ENCODE measurements around the gene BAX.

DNA sequence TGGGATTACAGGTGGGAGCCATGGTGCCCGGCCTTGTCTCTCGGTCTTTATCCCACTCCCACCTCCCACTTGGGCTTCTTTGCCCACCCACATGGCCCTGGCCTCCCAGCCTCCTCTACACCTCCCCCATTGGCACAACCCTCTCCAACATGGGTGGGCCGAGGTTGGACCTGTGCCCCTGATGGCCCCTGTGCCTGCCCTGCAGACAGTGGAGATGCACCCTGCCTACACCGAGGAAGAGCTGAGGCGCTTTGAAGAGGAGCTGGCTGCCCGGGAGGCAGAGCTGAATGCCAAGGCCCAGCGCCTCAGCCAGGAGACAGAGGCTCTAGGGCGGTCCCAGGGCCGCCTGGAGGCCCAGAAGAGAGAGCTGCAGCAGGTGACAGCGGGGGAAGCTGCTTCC is 33.7 kb upstream of the BAX start:
- TF ChIP-seq EP300 (IDR thresholded peaks at IDR 0.05) (no peak), POLR2A (IDR thresholded peaks at IDR 0.05) (no peak)
- TF ChIP-seq, protein P1, sequence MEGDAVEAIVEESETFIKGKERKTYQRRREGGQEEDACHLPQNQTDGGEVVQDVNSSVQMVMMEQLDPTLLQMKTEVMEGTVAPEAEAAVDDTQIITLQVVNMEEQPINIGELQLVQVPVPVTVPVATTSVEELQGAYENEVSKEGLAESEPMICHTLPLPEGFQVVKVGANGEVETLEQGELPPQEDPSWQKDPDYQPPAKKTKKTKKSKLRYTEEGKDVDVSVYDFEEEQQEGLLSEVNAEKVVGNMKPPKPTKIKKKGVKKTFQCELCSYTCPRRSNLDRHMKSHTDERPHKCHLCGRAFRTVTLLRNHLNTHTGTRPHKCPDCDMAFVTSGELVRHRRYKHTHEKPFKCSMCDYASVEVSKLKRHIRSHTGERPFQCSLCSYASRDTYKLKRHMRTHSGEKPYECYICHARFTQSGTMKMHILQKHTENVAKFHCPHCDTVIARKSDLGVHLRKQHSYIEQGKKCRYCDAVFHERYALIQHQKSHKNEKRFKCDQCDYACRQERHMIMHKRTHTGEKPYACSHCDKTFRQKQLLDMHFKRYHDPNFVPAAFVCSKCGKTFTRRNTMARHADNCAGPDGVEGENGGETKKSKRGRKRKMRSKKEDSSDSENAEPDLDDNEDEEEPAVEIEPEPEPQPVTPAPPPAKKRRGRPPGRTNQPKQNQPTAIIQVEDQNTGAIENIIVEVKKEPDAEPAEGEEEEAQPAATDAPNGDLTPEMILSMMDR (IDR thresholded peaks at IDR 0.05): no peak
